K562 (cell line): ENCODE results near the gene CMIP. TPM values are rescaled to one million over a fixed set of nuclear protein-coding genes. Genes with fewer than 3 reads are reported as not detected.

Experiments used
- ATAC-seq: fragments of 200-7000 bp; cut with Tn5 transposase; 3 replicates; pipeline ENCODE4 v1.9.1; 2020; ENCODE audit warnings: moderate library complexity
- BruUV-seq: library from RNA; stranded (reverse); fragments of 400-500 nt; replicated peaks from 2 replicates; lab custom pipeline; 2021; lab: Mats Ljungman, UMichigan
- CTCF ChIA-PET: fragments of 300-600 bp; formaldehyde crosslinking; extraction: SDS; loops from one replicate; lab custom pipeline; 2021; ENCODE audit warnings: low intra/inter-chr PET ratio; lab: Yijun Ruan, JAX
- POLR2A ChIA-PET: fragments of 300-600, 350-650 bp; sonication (Branson Sonifier 250); formaldehyde crosslinking; extraction: SDS; loops from one replicate; lab custom pipeline; 2021; ENCODE audit warnings: antibody characterized with exemption, inconsistent platforms; lab: Yijun Ruan, JAX
- DNase-seq, 4 experiments: peaks; one replicate each; pipeline versions ENCODE4 v3.0.0 to v3.0.0-alpha.2; 2011 to 2018; ENCODE audit warnings: low spot score in 3 of 4, mixed read lengths in 3 of 4; ENCODE audit errors: extremely low read depth in 1 of 4
- FAIRE-seq: peaks from 2 replicates; lab custom pipeline; 2011; peaks lifted over from hg19 to GRCh38; lab: Jason Lieb, UNC
- H2AFZ ChIP-seq: 2 replicates; pipeline ENCODE4 v1.6.0; 2011; ENCODE audit warnings: low read depth, low read length, control low read depth, inconsistent platforms
- H3K27ac ChIP-seq: fragments of 200-600 bp; 3 replicates; pipeline ENCODE4 v1.8.0; 2011; ENCODE audit warnings: low read depth, mild to moderate bottlenecking, control low read depth, inconsistent platforms, low read length, moderate library complexity, mixed read lengths; ENCODE audit errors: extremely low read depth
- H3K27me3 ChIP-seq, 2 experiments: fragments of 300-600 bp in 1 of 2; 2 replicates in 1 of 2; 3 replicates in 1 of 2; pipeline versions ENCODE4 v1.6.0 to v1.8.0; 2011; ENCODE audit warnings: inconsistent platforms in 2 of 2, low read length in 2 of 2, mild to moderate bottlenecking in 1 of 2, mixed read lengths in 1 of 2, moderate library complexity in 1 of 2; ENCODE audit not compliant: control insufficient read depth in 2 of 2, insufficient read depth in 2 of 2
- H3K36me3 ChIP-seq: fragments of 300-600 bp; 3 replicates; pipeline ENCODE4 v1.8.0; 2011; ENCODE audit warnings: mild to moderate bottlenecking, low read length, inconsistent platforms; ENCODE audit not compliant: control insufficient read depth, insufficient read depth
- H3K4me1 ChIP-seq, 2 experiments: fragments of 200-600 bp in 1 of 2; replicated peaks in 1 of 2; 2 replicates in 1 of 2; 3 replicates in 1 of 2; pipeline versions ENCODE4 v1.5.1 to v1.8.0; 2011; ENCODE audit warnings: inconsistent platforms in 2 of 2, low read length in 2 of 2, mild to moderate bottlenecking in 1 of 2, mixed read lengths in 1 of 2, moderate library complexity in 1 of 2; ENCODE audit not compliant: control insufficient read depth in 2 of 2, insufficient read depth in 2 of 2
- H3K4me2 ChIP-seq: 2 replicates; pipeline ENCODE4 v1.6.1; 2011; ENCODE audit warnings: low read length, control low read depth, inconsistent platforms, mixed read lengths; ENCODE audit not compliant: insufficient read depth
- H3K4me3 ChIP-seq: fragments of 200-600 bp; sonication (generic), shearing (Covaris generic); 2 replicates; pipeline ENCODE4 v1.5.1; 2016; ENCODE audit warnings: control low read depth, inconsistent platforms
- H3K79me2 ChIP-seq: fragments of 200-600 bp; 3 replicates; pipeline ENCODE4 v1.8.0; 2011; ENCODE audit warnings: low read length, inconsistent platforms; ENCODE audit not compliant: control insufficient read depth, insufficient read depth
- H3K9ac ChIP-seq, 2 experiments: 2 replicates each; pipeline versions ENCODE4 v1.6.0 to v1.6.1; 2011; ENCODE audit warnings: low read depth in 2 of 2, low read length in 2 of 2, control low read depth in 1 of 2, inconsistent platforms in 1 of 2, mild to moderate bottlenecking in 1 of 2, mixed read lengths in 1 of 2; ENCODE audit not compliant: insufficient read depth in 1 of 2
- H3K9me1 ChIP-seq: one replicate; pipeline ENCODE4 v1.6.0; 2011; ENCODE audit warnings: inconsistent platforms, mild to moderate bottlenecking, low read length, moderate library complexity; ENCODE audit not compliant: control insufficient read depth, insufficient read depth
- H3K9me3 ChIP-seq: replicated peaks from 2 replicates; pipeline ENCODE4 v1.5.1; 2011; ENCODE audit warnings: low read depth, low read length, inconsistent platforms; ENCODE audit not compliant: control insufficient read depth, insufficient read depth
- H4K20me1 ChIP-seq: replicated peaks from 2 replicates; pipeline ENCODE4 v1.6.1; 2011; ENCODE audit warnings: low read length, inconsistent platforms, mixed read lengths; ENCODE audit not compliant: control insufficient read depth, insufficient read depth
- KAT2B ChIP-seq: IDR thresholded peaks from one replicate; pipeline ENCODE4 v1.6.1; 2012; ENCODE audit warnings: low read depth, mild to moderate bottlenecking, control low read depth, inconsistent platforms, low read length, moderate library complexity
- NFE2 ChIP-seq: IDR thresholded peaks from 2 replicates; pipeline ENCODE4 v1.6.1; 2014; ENCODE audit warnings: antibody characterized with exemption, low read depth
- PTRF ChIP-seq: fragments of 450-650 bp; IDR thresholded peaks from 2 replicates; pipeline ENCODE4 v1.6.1; 2016; ENCODE audit warnings: mild to moderate bottlenecking, missing genetic modification characterization, missing compliant biosample characterization
- SMAD3 ChIP-seq: fragments of 450-650 bp; formaldehyde crosslinking; conservative IDR thresholded peaks from 2 replicates; pipeline ENCODE4 v1.4.0; 2020; ENCODE audit warnings: mild to moderate bottlenecking
- ZFP36 ChIP-seq: fragments of 150-350 bp; IDR thresholded peaks from 2 replicates; pipeline ENCODE4 v1.6.1; 2018; ENCODE audit warnings: low read length, low read depth; ENCODE audit not compliant: partially characterized antibody
- ZKSCAN1 ChIP-seq: fragments of 150-350 bp; IDR thresholded peaks from 2 replicates; pipeline ENCODE4 v1.6.1; 2016; ENCODE audit warnings: low read depth, low read length
- WGBS: fragments of 100-300 bp; shearing (Covaris generic); methylation state at CpG from one replicate; pipeline ENCODE4 v1.1.6; 2016; ENCODE audit warnings: low coverage, mixed read lengths; ENCODE audit not compliant: insufficient coverage; ENCODE audit errors: missing lambda C conversion rate; 5-methylcytosine and 5-hydroxymethylcytosine counted together
- in situ Hi-C: fragments of 300-500 bp; cut with MboI; formaldehyde crosslinking; loops from 4 replicates; pipeline ENCODE4 v1.15.0; 2018; ENCODE audit warnings: inconsistent platforms, mixed read lengths
- intact Hi-C: fragments of 100-400 bp; cut with micrococcal nuclease; formaldehyde crosslinking; loops from 2 replicates; pipeline ENCODE4 v1.14.2; 2022
- polyA plus RNA-seq, 8 experiments: library from polyadenylated mRNA; depleted of rRNA in 4 of 8; stranded (reverse) in 5 of 8; unstranded in 3 of 8; fragments of >200 nt; fragmentation: Nextera tagmentation in 2 of 8; fragmentation: Illumina TruSeq in 1 of 8; extraction: Ambion mirVana in 2 of 8; extraction: Trizol in 1 of 8; gene quantifications; 2 replicates each; pipeline versions ENCODE4 v1.2.1 to v1.2.3, GENCODE V29; 2011 to 2014; ENCODE audit warnings: inconsistent platforms in 1 of 8, missing spikeins in 1 of 8
- total RNA-seq, 7 experiments: library from RNA; depleted of rRNA in 6 of 7; stranded (reverse); fragments of >200 nt in 6 of 7; fragmentation: Illumina TruSeq in 2 of 7; extraction: Trizol in 2 of 7; gene quantifications; 2 replicates each; pipeline versions ENCODE4 v1.2.1 to v1.2.3, GENCODE V29; 2011 to 2021; ENCODE audit warnings: low replicate concordance in 1 of 7
- TF ChIP-seq, protein P1 (sequence below): fragments of 450-650 bp; formaldehyde crosslinking; IDR thresholded peaks from 2 replicates; pipeline ENCODE4 v1.4.0; 2020; ENCODE audit warnings: mild to moderate bottlenecking, moderate library complexity
- TF ChIP-seq, protein P2 (sequence below): fragments of 450-650 bp; formaldehyde crosslinking; IDR thresholded peaks from 2 replicates; pipeline ENCODE4 v1.4.0; 2022; ENCODE audit warnings: missing genetic modification characterization
- TF ChIP-seq, protein P3 (sequence below): fragments of 450-650 bp; IDR thresholded peaks from one replicate; pipeline ENCODE4 v1.6.1; 2018; ENCODE audit warnings: mild to moderate bottlenecking, moderate library complexity; ENCODE audit not compliant: partially characterized antibody

Gene CMIP
- total and polyA plus RNA-seq, 9 of the 15 experiments (the other 6 are each of a cell fraction or from before 2014, with no cell fraction given): 0.94 to 82.5 (median 10.3) TPM

DNA sequence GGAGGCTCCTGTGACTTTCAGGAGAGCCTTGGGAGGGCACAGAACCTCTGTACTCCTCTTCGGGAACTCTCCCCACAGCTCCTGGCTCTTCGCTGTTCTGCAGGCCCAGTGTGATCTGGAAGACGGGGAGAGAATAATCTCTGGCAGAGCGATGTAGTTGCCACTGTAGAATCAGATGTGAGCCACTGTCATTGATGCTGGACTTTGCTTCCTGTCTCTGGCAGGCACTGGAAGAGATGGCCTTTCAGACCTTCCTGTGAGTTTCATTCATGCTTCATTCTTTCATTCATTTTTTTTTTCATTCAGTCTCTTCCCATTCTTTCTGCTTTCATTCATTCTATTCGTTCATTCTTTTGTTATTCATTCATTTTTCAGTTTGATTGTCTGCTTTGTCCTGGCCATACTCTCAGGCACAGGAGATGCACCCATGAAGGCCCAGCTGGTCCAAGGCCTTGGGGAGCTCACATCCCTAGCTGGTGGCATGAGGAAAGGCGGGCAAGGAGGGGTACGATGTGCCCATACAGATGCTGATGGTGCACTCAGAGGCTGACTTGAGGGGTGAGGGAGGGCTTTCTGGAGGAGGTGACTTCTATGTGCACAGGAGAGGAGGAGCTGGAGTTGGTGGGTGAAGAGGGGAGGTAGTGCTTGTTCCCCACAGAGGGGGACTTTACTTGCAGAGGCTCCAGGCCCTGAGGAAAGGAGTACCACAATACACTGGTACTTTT lies 44.2 kb downstream of the CMIP start:
- no peaks in the 10 kb centered on the region for H3K9me3 ChIP-seq
- H3K27me3 ChIP-seq: no peaks in the 10 kb centered on the region
- no peak overlapping the region for H3K4me2 ChIP-seq
- ChIA-PET POLR2A (interaction anchor here (0.6 to 1.2 kb wide), 4 partner anchors 11 to 172 kb away, joined by 3 to 5 read pairs (median 4); no protein-coding TSS in a partner anchor), CTCF (no interaction called here)
- ATAC-seq (no peak), FAIRE-seq (peak; percentile 56), DNase-seq (no peak)
- intact Hi-C loops (no loop called here), in situ Hi-C loops (no loop called here)
- H3K79me2 ChIP-seq: peaks cover 96% of the 10 kb centered on the region
- peaks cover 28% of the 10 kb centered on the region; the same call in 2 of the 3 replicates for H3K36me3 ChIP-seq
- H3K4me1 ChIP-seq: peaks cover 40 to 53% of the 10 kb centered on the region in 2 experiments
- 85% methylated on average over 7 of the region's 7 CpGs for WGBS
- no peaks in the 10 kb centered on the region for H3K9me1 ChIP-seq
- H4K20me1 ChIP-seq: peaks cover 16% of the 10 kb centered on the region; the same call in 1 of the 2 replicates
- no peak overlapping the region for H2AFZ ChIP-seq
- no peak overlapping the region for H3K4me3 ChIP-seq
- TF ChIP-seq SMAD3 (CRISPR knock-in tag): no peak
- TF ChIP-seq ZFP36: peak; percentile 62
- no peak overlapping the region for H3K27ac ChIP-seq
- H3K9ac ChIP-seq: peak overlapping the region in 1 of 2 experiments; percentile 49; a peak in 1 of 4 replicates
- BruUV-seq: no TSS peak

DNA sequence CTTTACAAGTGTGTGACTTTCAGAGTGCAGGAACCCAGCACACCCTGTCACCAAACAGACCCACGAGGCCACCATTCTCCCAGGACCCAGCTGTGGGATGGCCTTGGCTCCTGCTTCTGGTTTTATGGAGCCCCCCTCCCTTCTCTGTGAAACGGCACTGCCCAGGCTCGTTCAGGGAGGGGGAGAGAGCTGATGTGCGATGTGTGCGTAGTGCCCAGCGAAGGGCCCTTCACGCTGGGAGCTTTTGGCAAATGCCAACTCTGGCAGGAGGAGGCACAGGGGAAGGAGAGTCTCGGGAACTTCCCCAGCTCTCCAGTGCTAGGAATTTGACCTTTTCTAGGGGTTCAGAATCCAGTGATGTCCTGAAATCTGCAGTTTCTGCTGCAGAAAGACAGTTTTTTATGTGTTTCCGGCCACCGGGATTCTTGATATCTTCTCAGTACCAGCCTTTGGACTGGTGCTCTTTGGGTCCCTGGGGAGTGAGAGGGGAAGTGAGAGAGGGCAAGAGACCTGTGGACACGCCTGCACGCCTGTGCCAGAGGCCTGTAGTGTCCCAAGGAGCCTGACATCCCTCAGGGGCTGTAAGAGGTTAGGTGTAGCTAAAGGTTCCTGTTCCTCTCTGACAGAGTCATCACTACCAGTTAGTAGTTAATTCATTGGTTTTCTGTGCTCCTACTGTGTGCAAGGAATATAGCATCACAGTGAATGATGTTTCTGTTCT lies 45.1 kb downstream of the CMIP start:
- Histone ChIP-seq H3K4me1 (peaks cover 40 to 54% of the 10 kb centered on the region in 2 experiments), H3K4me3 (no peak overlapping the region), H3K9me1 (no peaks in the 10 kb centered on the region), H3K27ac (no peak overlapping the region), H3K9me3 (no peaks in the 10 kb centered on the region), H2AFZ (no peak overlapping the region), H3K4me2 (no peak overlapping the region), H4K20me1 (peaks cover 8% of the 10 kb centered on the region; the same call in 1 of the 2 replicates), H3K79me2 (peaks cover 96% of the 10 kb centered on the region), H3K27me3 (no peaks in the 10 kb centered on the region), H3K9ac (peak overlapping the region in 1 of 2 experiments; percentile 2; a peak in 1 of 4 replicates), H3K36me3 (peaks cover 36% of the 10 kb centered on the region)
- WGBS: 79% methylated on average over 11 of the region's 12 CpGs
- in situ Hi-C loops (no loop called here), intact Hi-C loops (loop anchor here (10.0 kb wide), 2 partner anchors 145 to 205 kb away; no protein-coding TSS in a partner anchor)
- TF ChIP-seq, protein P1, sequence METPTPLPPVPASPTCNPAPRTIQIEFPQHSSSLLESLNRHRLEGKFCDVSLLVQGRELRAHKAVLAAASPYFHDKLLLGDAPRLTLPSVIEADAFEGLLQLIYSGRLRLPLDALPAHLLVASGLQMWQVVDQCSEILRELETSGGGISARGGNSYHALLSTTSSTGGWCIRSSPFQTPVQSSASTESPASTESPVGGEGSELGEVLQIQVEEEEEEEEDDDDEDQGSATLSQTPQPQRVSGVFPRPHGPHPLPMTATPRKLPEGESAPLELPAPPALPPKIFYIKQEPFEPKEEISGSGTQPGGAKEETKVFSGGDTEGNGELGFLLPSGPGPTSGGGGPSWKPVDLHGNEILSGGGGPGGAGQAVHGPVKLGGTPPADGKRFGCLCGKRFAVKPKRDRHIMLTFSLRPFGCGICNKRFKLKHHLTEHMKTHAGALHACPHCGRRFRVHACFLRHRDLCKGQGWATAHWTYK (CRISPR knock-in tag): no peak
- TF ChIP-seq PTRF (tag): no peak
- TF ChIP-seq KAT2B: no peak
- no peak for TF ChIP-seq NFE2
- TF ChIP-seq ZKSCAN1: peak; percentile 87
- TF ChIP-seq, protein P2, sequence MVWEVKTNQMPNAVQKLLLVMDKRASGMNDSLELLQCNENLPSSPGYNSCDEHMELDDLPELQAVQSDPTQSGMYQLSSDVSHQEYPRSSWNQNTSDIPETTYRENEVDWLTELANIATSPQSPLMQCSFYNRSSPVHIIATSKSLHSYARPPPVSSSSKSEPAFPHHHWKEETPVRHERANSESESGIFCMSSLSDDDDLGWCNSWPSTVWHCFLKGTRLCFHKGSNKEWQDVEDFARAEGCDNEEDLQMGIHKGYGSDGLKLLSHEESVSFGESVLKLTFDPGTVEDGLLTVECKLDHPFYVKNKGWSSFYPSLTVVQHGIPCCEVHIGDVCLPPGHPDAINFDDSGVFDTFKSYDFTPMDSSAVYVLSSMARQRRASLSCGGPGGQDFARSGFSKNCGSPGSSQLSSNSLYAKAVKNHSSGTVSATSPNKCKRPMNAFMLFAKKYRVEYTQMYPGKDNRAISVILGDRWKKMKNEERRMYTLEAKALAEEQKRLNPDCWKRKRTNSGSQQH (CRISPR knock-in tag): no peak
- TF ChIP-seq, protein P3, sequence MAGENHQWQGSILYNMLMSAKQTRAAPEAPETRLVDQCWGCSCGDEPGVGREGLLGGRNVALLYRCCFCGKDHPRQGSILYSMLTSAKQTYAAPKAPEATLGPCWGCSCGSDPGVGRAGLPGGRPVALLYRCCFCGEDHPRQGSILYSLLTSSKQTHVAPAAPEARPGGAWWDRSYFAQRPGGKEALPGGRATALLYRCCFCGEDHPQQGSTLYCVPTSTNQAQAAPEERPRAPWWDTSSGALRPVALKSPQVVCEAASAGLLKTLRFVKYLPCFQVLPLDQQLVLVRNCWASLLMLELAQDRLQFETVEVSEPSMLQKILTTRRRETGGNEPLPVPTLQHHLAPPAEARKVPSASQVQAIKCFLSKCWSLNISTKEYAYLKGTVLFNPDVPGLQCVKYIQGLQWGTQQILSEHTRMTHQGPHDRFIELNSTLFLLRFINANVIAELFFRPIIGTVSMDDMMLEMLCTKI: no peak
- FAIRE-seq (no peak), ATAC-seq (no peak), DNase-seq (no peak)
- ChIA-PET POLR2A (interaction anchor here (0.6 to 1.1 kb wide), 3 partner anchors 16 to 171 kb away, joined by 3 to 5 read pairs (median 4); no protein-coding TSS in a partner anchor), CTCF (no interaction called here)
- no TSS peak for BruUV-seq
